ENCODE data around the gene SHLD1. TPM values are rescaled to one million over a fixed set of nuclear protein-coding genes. Genes with fewer than 3 reads are reported as not detected.

The SHLD1 gene
- total and polyA plus RNA-seq, 7 donors, result 0.99 to 18.7 (median 5.4) TPM

DNA sequence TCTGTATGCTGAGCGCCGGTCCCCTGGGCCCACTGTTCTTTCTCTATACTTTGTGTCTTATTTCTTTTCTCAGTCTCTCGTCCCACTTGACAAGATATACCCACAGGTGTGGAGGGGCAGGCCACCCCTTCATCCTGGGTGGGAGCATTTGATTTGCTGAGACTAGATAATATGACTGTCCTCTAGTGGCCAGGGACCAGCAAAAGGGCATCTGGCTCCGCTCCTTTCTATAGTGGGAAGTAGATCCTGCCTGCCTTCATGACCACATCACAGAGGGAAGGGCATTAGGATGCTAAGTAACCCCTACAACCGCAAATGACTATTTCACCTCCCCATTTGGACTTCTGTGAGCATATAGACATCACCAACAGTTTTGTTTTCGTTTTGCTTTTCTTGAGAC, 135.7 kb downstream of the SHLD1 start:
- intact Hi-C loops (cut with DNase I), result no loop called here
- H3K27ac ChIP-seq, result no peak overlapping the region
- no peaks in the 10 kb centered on the region for H3K36me3 ChIP-seq
- 87 to 93% methylated on average over 6 of the region's 6 CpGs for WGBS, 2 donors
- no peaks in the 10 kb centered on the region for H3K9me3 ChIP-seq
- no peak overlapping the region for H3K4me3 ChIP-seq
- TF ChIP-seq CTCF (IDR thresholded peaks at IDR 0.05), result no peak
- TF ChIP-seq POLR2A (IDR thresholded peaks at IDR 0.05), result no peak
- TF ChIP-seq POLR2AphosphoS5 (IDR thresholded peaks at IDR 0.05), result no peak
- TF ChIP-seq EP300 (IDR thresholded peaks at IDR 0.05), result no peak
- no peak for DNase-seq
- no peaks in the 10 kb centered on the region for H3K4me1 ChIP-seq
- H3K27me3 ChIP-seq, result peaks cover 0 to 4% (median 0%) of the 10 kb centered on the region in 3 donors

GRCh38 chr20:5886788-5887187, 136.6 kb downstream of the SHLD1 start:
- no peak overlapping the region for H3K4me3 ChIP-seq
- H3K27me3 ChIP-seq, result peaks cover 0 to 4% (median 0%) of the 10 kb centered on the region in 3 donors
- WGBS, 2 donors, result 88% methylated on average over 4 of the region's 4 CpGs
- TF ChIP-seq EP300 (IDR thresholded peaks at IDR 0.05) (no peak), CTCF (IDR thresholded peaks at IDR 0.05) (no peak), POLR2A (IDR thresholded peaks at IDR 0.05) (no peak), POLR2AphosphoS5 (IDR thresholded peaks at IDR 0.05) (no peak)
- intact Hi-C loops (cut with DNase I), result no loop called here
- DNase-seq, result no peak
- no peaks in the 10 kb centered on the region for H3K36me3 ChIP-seq
- H3K9me3 ChIP-seq, result no peaks in the 10 kb centered on the region
- H3K27ac ChIP-seq, result no peak overlapping the region
- H3K4me1 ChIP-seq, result no peaks in the 10 kb centered on the region

DNA sequence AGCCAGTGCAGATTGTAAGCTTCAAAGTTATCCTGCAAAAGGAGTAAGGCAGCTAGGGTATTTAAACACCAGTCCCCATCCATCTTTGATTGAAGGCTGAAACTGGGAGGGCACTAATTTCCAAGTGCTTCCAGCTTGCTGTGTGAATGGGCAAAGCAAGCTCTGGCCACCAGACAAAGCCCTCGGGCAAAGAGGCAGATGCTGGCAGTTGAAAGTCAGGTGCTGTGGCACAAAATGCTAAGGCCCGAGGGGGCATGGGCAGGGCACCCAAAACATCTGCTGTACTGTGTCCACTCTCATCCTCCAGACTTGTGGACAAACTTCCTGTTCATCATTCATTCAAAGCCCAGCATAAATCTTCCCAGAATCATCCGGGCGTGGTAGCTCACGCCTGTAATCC, 137.2 kb downstream of the SHLD1 start:
- WGBS, 2 donors, result 66 to 85% methylated on average over 5 of the region's 5 CpGs
- TF ChIP-seq POLR2A (IDR thresholded peaks at IDR 0.05) (no peak), EP300 (IDR thresholded peaks at IDR 0.05) (no peak), POLR2AphosphoS5 (IDR thresholded peaks at IDR 0.05) (no peak), CTCF (IDR thresholded peaks at IDR 0.05) (no peak)
- intact Hi-C loops (cut with DNase I), result no loop called here
- H3K9me3 ChIP-seq, result no peaks in the 10 kb centered on the region
- DNase-seq, result no peak
- H3K4me3 ChIP-seq, result no peak overlapping the region
- H3K27me3 ChIP-seq, result peaks cover 0 to 4% (median 0%) of the 10 kb centered on the region in 3 donors
- no peaks in the 10 kb centered on the region for H3K36me3 ChIP-seq
- no peak overlapping the region for H3K27ac ChIP-seq
- no peaks in the 10 kb centered on the region for H3K4me1 ChIP-seq

GRCh38 chr20:5888041-5888440, 137.8 kb downstream of the SHLD1 start:
- TF ChIP-seq EP300 (IDR thresholded peaks at IDR 0.05) (no peak), CTCF (IDR thresholded peaks at IDR 0.05) (no peak), POLR2A (IDR thresholded peaks at IDR 0.05) (no peak), POLR2AphosphoS5 (IDR thresholded peaks at IDR 0.05) (no peak)
- H3K4me3 ChIP-seq, result no peak overlapping the region
- no peak for DNase-seq
- no peaks in the 10 kb centered on the region for H3K36me3 ChIP-seq
- 17 to 25% methylated on average over 1 of the region's 1 CpG for WGBS, 2 donors
- H3K27me3 ChIP-seq, result peaks cover 0 to 4% (median 0%) of the 10 kb centered on the region in 3 donors
- H3K27ac ChIP-seq, result no peak overlapping the region
- H3K9me3 ChIP-seq, result no peaks in the 10 kb centered on the region
- intact Hi-C loops (cut with DNase I), result no loop called here
- H3K4me1 ChIP-seq, result no peaks in the 10 kb centered on the region

- TF ChIP-seq POLR2A (IDR thresholded peaks at IDR 0.05) (no peak), POLR2AphosphoS5 (IDR thresholded peaks at IDR 0.05) (no peak), CTCF (IDR thresholded peaks at IDR 0.05) (no peak), EP300 (IDR thresholded peaks at IDR 0.05) (no peak)
- Histone ChIP-seq H3K4me3 (no peak overlapping the region), H3K9me3 (no peaks in the 10 kb centered on the region), H3K36me3 (no peaks in the 10 kb centered on the region), H3K4me1 (no peaks in the 10 kb centered on the region), H3K27ac (no peak overlapping the region), H3K27me3 (peaks cover 0 to 4% (median 0%) of the 10 kb centered on the region in 3 donors)
- intact Hi-C loops (cut with DNase I), result no loop called here
- DNase-seq, result no peak
- WGBS, 2 donors, result 84 to 90% methylated on average over 10 of the region's 10 CpGs
These were observed 140.7 kb downstream of the SHLD1 start for GRCh38 chr20:5890773-5891441.

All from sigmoid colon (tissue), 7 donors.